Islet precursor cell (in vitro differentiated cells): Measurements from ENCODE around the gene RPL29.

Experiments used
- DNase-seq: peaks from one replicate; pipeline ENCODE4 v3.0.0-alpha.2; 2018

The RPL29 gene

GRCh38 chr3:51944451-51945021 is 51.2 kb downstream of the RPL29 start:
- no peak for DNase-seq
